Measurements from ENCODE around the gene FUZ.

GRCh38 chr19:49771674-49772139 is 41.4 kb downstream of the FUZ start:
- no peak for TF ChIP-seq YY1 (IDR thresholded peaks at IDR 0.05; ENCODE audit: insufficient read depth, insufficient read length)
- TF ChIP-seq ZNF274 (IDR thresholded peaks at IDR 0.05; ENCODE audit: low read depth, low read length), result no peak
